HepG2 (cell line): Measurements from ENCODE around the gene GNB1. TPM values are rescaled to one million over a fixed set of nuclear protein-coding genes. Genes with fewer than 3 reads are reported as not detected.

ENCODE experiments used
- ATF4 ChIP-seq, 2 experiments: fragments of 450-650 bp in 1 of 2; sonication (generic) in 1 of 2; formaldehyde crosslinking; IDR thresholded peaks; 2 replicates each; pipeline versions ENCODE4 v1.5.0 to v1.8.0; 2020 to 2022; ENCODE audit warnings: mild to moderate bottlenecking in 1 of 2, missing genetic modification reagents in 1 of 2
- CEBPG ChIP-seq: IDR thresholded peaks from 2 replicates; pipeline ENCODE4 v1.6.1; 2016
- ETV5 ChIP-seq: IDR thresholded peaks from 2 replicates; pipeline ENCODE4 v1.6.1; 2018; ENCODE audit warnings: missing biosample characterization, missing genetic modification reagents, inconsistent platforms, borderline replicate concordance
- EZH2 ChIP-seq: conservative IDR thresholded peaks from 2 replicates; pipeline ENCODE4 v1.6.1; 2012; ENCODE audit warnings: mild to moderate bottlenecking, low read depth, low read length, moderate library complexity
- NFKB2 ChIP-seq: sonication (generic); formaldehyde crosslinking; IDR thresholded peaks from 2 replicates; pipeline ENCODE4 v1.4.0; 2020; ENCODE audit warnings: missing genetic modification reagents, borderline replicate concordance
- NONO ChIP-seq, 2 experiments: fragments of 450-650 bp in 1 of 2; sonication (generic) in 1 of 2; formaldehyde crosslinking in 1 of 2; IDR thresholded peaks in 1 of 2; conservative IDR thresholded peaks in 1 of 2; 2 replicates each; pipeline versions ENCODE4 v1.6.1 to v1.8.0; 2017 to 2022; ENCODE audit warnings: mild to moderate bottlenecking in 1 of 2, missing genetic modification reagents in 1 of 2, moderate library complexity in 1 of 2
- RFXAP ChIP-seq: sonication (generic); formaldehyde crosslinking; IDR thresholded peaks from 2 replicates; pipeline ENCODE4 v1.4.0; 2020; ENCODE audit warnings: missing genetic modification reagents, borderline replicate concordance
- SOX5 ChIP-seq: IDR thresholded peaks from 2 replicates; pipeline ENCODE4 v1.6.1; 2016; ENCODE audit warnings: borderline replicate concordance
- TBX2 ChIP-seq: sonication (generic); formaldehyde crosslinking; IDR thresholded peaks from 2 replicates; pipeline ENCODE4 v1.5.0; 2020; ENCODE audit warnings: missing genetic modification reagents, mild to moderate bottlenecking, borderline replicate concordance
- ZFAT ChIP-seq: sonication (generic); formaldehyde crosslinking; conservative IDR thresholded peaks from 2 replicates; pipeline ENCODE4 v1.8.1; 2023; ENCODE audit warnings: missing genetic modification reagents, inconsistent platforms
- ZNF101 ChIP-seq: sonication (generic); formaldehyde crosslinking; IDR thresholded peaks from 2 replicates; pipeline ENCODE4 v1.4.0; 2020; ENCODE audit warnings: mild to moderate bottlenecking, low read depth, missing genetic modification reagents, borderline replicate concordance
- ZNF138 ChIP-seq: sonication (generic); formaldehyde crosslinking; IDR thresholded peaks from 2 replicates; pipeline ENCODE4 v1.5.0; 2020; ENCODE audit warnings: mild to moderate bottlenecking, low read depth, missing genetic modification reagents
- ZNF256 ChIP-seq: sonication (generic); formaldehyde crosslinking; conservative IDR thresholded peaks from 2 replicates; pipeline ENCODE4 v1.4.0; 2020; ENCODE audit warnings: missing genetic modification reagents
- ZNF430 ChIP-seq: sonication (generic); formaldehyde crosslinking; IDR thresholded peaks from 2 replicates; pipeline ENCODE4 v1.9.0; 2021; ENCODE audit warnings: mild to moderate bottlenecking, missing genetic modification reagents
- ZNF761 ChIP-seq: sonication (generic); formaldehyde crosslinking; conservative IDR thresholded peaks from 2 replicates; pipeline ENCODE4 v1.4.0; 2020; ENCODE audit warnings: mild to moderate bottlenecking, missing genetic modification reagents
- polyA plus RNA-seq, 8 experiments: library from polyadenylated mRNA; depleted of rRNA in 3 of 8; stranded (reverse) in 7 of 8; unstranded in 1 of 8; fragments of >200 nt; fragmentation: Illumina TruSeq in 4 of 8; extraction: Trizol in 4 of 8; gene quantifications; 2 replicates each; pipeline versions ENCODE4 v1.2.1 to v1.2.3, GENCODE V29; 2011 to 2016; ENCODE audit warnings: low read depth in 4 of 8, missing spikeins in 1 of 8, mixed read lengths in 1 of 8; ENCODE audit not compliant: insufficient read depth in 1 of 8
- total RNA-seq, 5 experiments: library from RNA; depleted of rRNA; stranded (reverse); fragments of >200 nt; fragmentation: Illumina TruSeq; extraction: Trizol; gene quantifications; 2 replicates each; pipeline ENCODE4 v1.2.3, GENCODE V29; 2016; ENCODE audit warnings: low read depth in 1 of 5
- TF ChIP-seq, protein P1 (sequence below): sonication (generic); formaldehyde crosslinking; IDR thresholded peaks from 2 replicates; pipeline ENCODE4 v1.4.0; 2020; ENCODE audit warnings: mild to moderate bottlenecking, missing genetic modification reagents
- TF ChIP-seq, protein P2 (sequence below): sonication (generic); formaldehyde crosslinking; IDR thresholded peaks from 2 replicates; pipeline ENCODE4 v1.5.0; 2020; ENCODE audit warnings: mild to moderate bottlenecking, missing genetic modification reagents, moderate library complexity
- TF ChIP-seq, protein P3 (sequence below): sonication (generic); formaldehyde crosslinking; IDR thresholded peaks from 2 replicates; pipeline ENCODE4 v1.4.0; 2020; ENCODE audit warnings: mild to moderate bottlenecking, missing genetic modification reagents
- TF ChIP-seq, protein P4 (sequence below): sonication (generic); formaldehyde crosslinking; IDR thresholded peaks from 2 replicates; pipeline ENCODE4 v1.4.0; 2020; ENCODE audit warnings: missing genetic modification reagents

The GNB1 gene
- total and polyA plus RNA-seq, 2 of the 13 experiments (the other 11 are each of a cell fraction or from before 2014, with no cell fraction given), result 66.2 to 327 TPM

- TF ChIP-seq, protein P1, sequence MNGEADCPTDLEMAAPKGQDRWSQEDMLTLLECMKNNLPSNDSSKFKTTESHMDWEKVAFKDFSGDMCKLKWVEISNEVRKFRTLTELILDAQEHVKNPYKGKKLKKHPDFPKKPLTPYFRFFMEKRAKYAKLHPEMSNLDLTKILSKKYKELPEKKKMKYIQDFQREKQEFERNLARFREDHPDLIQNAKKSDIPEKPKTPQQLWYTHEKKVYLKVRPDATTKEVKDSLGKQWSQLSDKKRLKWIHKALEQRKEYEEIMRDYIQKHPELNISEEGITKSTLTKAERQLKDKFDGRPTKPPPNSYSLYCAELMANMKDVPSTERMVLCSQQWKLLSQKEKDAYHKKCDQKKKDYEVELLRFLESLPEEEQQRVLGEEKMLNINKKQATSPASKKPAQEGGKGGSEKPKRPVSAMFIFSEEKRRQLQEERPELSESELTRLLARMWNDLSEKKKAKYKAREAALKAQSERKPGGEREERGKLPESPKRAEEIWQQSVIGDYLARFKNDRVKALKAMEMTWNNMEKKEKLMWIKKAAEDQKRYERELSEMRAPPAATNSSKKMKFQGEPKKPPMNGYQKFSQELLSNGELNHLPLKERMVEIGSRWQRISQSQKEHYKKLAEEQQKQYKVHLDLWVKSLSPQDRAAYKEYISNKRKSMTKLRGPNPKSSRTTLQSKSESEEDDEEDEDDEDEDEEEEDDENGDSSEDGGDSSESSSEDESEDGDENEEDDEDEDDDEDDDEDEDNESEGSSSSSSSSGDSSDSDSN (CRISPR knock-in tag), result peak; percentile 60; the same call in 1 of the 2 replicates
- TF ChIP-seq, protein P2, sequence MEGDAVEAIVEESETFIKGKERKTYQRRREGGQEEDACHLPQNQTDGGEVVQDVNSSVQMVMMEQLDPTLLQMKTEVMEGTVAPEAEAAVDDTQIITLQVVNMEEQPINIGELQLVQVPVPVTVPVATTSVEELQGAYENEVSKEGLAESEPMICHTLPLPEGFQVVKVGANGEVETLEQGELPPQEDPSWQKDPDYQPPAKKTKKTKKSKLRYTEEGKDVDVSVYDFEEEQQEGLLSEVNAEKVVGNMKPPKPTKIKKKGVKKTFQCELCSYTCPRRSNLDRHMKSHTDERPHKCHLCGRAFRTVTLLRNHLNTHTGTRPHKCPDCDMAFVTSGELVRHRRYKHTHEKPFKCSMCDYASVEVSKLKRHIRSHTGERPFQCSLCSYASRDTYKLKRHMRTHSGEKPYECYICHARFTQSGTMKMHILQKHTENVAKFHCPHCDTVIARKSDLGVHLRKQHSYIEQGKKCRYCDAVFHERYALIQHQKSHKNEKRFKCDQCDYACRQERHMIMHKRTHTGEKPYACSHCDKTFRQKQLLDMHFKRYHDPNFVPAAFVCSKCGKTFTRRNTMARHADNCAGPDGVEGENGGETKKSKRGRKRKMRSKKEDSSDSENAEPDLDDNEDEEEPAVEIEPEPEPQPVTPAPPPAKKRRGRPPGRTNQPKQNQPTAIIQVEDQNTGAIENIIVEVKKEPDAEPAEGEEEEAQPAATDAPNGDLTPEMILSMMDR (CRISPR knock-in tag), result 0 out of 2 replicates have a peak, but pooled peaks have one; percentile 20
- TF ChIP-seq EZH2 (no peak), NFKB2 (CRISPR knock-in tag) (peak; percentile 58; the same call in 1 of the 2 replicates), NONO (IDR thresholded peaks at IDR 0.05) (no peak), NONO (CRISPR knock-in tag; conservative IDR thresholded peaks at IDR 0.05) (no peak; the same call in 1 of the 2 replicates), CEBPG (CRISPR knock-in tag) (peak; percentile 83), RFXAP (0 out of 2 replicates have a peak, but pooled peaks have one; percentile 22), ZFAT (CRISPR knock-in tag) (no peak), ZNF761 (CRISPR knock-in tag) (peak; percentile 51; the same call in 1 of the 2 replicates), ZNF430 (0 out of 2 replicates have a peak, but pooled peaks have one; percentile 43), TBX2 (CRISPR knock-in tag) (peak; percentile 59), ZNF101 (CRISPR knock-in tag) (peak; percentile 48; the same call in 1 of the 2 replicates), ZNF138 (CRISPR knock-in tag) (0 out of 2 replicates have a peak, but pooled peaks have one; percentile 58), SOX5 (CRISPR knock-in tag) (no peak), ATF4 (CRISPR knock-in tag; IDR thresholded peaks at IDR 0.05) (no peak), ETV5 (CRISPR knock-in tag) (peak; percentile 55; the same call in 1 of the 2 replicates), ZNF256 (0 out of 2 replicates have a peak, but pooled peaks have one; percentile 22)
- TF ChIP-seq, protein P3, sequence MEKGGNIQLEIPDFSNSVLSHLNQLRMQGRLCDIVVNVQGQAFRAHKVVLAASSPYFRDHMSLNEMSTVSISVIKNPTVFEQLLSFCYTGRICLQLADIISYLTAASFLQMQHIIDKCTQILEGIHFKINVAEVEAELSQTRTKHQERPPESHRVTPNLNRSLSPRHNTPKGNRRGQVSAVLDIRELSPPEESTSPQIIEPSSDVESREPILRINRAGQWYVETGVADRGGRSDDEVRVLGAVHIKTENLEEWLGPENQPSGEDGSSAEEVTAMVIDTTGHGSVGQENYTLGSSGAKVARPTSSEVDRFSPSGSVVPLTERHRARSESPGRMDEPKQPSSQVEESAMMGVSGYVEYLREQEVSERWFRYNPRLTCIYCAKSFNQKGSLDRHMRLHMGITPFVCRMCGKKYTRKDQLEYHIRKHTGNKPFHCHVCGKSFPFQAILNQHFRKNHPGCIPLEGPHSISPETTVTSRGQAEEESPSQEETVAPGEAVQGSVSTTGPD (CRISPR knock-in tag), result no peak
- TF ChIP-seq, protein P4, sequence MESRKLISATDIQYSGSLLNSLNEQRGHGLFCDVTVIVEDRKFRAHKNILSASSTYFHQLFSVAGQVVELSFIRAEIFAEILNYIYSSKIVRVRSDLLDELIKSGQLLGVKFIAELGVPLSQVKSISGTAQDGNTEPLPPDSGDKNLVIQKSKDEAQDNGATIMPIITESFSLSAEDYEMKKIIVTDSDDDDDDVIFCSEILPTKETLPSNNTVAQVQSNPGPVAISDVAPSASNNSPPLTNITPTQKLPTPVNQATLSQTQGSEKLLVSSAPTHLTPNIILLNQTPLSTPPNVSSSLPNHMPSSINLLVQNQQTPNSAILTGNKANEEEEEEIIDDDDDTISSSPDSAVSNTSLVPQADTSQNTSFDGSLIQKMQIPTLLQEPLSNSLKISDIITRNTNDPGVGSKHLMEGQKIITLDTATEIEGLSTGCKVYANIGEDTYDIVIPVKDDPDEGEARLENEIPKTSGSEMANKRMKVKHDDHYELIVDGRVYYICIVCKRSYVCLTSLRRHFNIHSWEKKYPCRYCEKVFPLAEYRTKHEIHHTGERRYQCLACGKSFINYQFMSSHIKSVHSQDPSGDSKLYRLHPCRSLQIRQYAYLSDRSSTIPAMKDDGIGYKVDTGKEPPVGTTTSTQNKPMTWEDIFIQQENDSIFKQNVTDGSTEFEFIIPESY (CRISPR knock-in tag), result peak; percentile 27
Measured at GRCh38 chr1:1920608-1921458, 29.9 kb upstream of the GNB1 start (continued).
